Parathyroid adenoma (tissue), 2 donors: ENCODE data around the gene IFT43.

ENCODE experiments used
- H2AFZ ChIP-seq: fragments of 300-600 bp; sonication (generic); one replicate; pipeline ENCODE4 v1.7.0; 2017; ENCODE audit warnings: antibody characterized with exemption, mild to moderate bottlenecking
- H3K27ac ChIP-seq: fragments of 300-600 bp; sonication (generic); one replicate; pipeline ENCODE4 v1.7.0; 2017
- H3K27me3 ChIP-seq: fragments of 300-600 bp; sonication (generic); one replicate; pipeline ENCODE4 v1.7.0; 2017; ENCODE audit warnings: low read length; ENCODE audit not compliant: control insufficient read depth, insufficient read depth
- H3K36me3 ChIP-seq: fragments of 300-600 bp; sonication (generic); one replicate; pipeline ENCODE4 v1.7.0; 2017; ENCODE audit warnings: low read length; ENCODE audit not compliant: control insufficient read depth, insufficient read depth
- H3K4me1 ChIP-seq: fragments of 300-600 bp; sonication (generic); one replicate; pipeline ENCODE4 v1.7.0; 2017; ENCODE audit warnings: control low read depth
- H3K4me2 ChIP-seq: fragments of 300-600 bp; sonication (generic); one replicate; pipeline ENCODE4 v1.7.0; 2017; ENCODE audit warnings: low read length
- H3K4me3 ChIP-seq: fragments of 300-600 bp; sonication (generic); one replicate; pipeline ENCODE4 v1.7.0; 2017; ENCODE audit warnings: low read depth, low read length
- H3K79me2 ChIP-seq: fragments of 300-600 bp; sonication (generic); one replicate; pipeline ENCODE4 v1.7.0; 2017; ENCODE audit warnings: control low read depth
- H3K9ac ChIP-seq: fragments of 300-600 bp; sonication (generic); one replicate; pipeline ENCODE4 v1.7.0; 2017; ENCODE audit warnings: mild to moderate bottlenecking
- H3K9me3 ChIP-seq: fragments of 300-600 bp; sonication (generic); one replicate; pipeline ENCODE4 v1.7.0; 2017; ENCODE audit warnings: low read length; ENCODE audit not compliant: control insufficient read depth
- TF ChIP-seq, protein P1 (sequence below): fragments of 300-600 bp; sonication (generic); IDR thresholded peaks from one replicate; pipeline ENCODE4 v1.7.0; 2017; ENCODE audit warnings: antibody characterized with exemption, mild to moderate bottlenecking
- donor health status: primary hyperparathyroidism.

The IFT43 gene

DNA sequence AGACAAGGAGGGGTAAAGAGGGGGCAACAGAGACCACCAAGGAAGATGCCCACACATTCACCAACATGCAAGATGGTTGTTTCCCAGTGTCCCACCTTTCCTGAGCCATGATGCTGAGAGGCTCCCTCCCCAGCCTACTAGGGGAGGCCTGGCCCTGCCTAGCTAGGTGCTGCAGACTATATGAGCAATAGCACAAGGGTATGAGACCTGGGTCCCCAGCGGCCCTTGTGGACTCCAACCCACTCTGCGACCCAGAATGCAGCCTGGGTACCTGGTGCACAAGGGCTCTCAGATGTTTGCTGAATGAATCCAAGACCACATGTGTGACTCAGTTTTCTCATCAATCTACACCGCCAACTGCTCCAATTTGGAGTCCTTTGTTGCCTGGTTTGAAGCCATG, 17.7 kb upstream of the IFT43 start:
- no peak overlapping the region for H2AFZ ChIP-seq
- no peak overlapping the region for H3K4me3 ChIP-seq
- no peak overlapping the region for H3K9ac ChIP-seq
- H3K9me3 ChIP-seq: no peaks in the 10 kb centered on the region
- no peak overlapping the region for H3K4me2 ChIP-seq
- H3K27me3 ChIP-seq: no peaks in the 10 kb centered on the region
- no peak overlapping the region for H3K27ac ChIP-seq
- H3K36me3 ChIP-seq: no peaks in the 10 kb centered on the region
- H3K4me1 ChIP-seq: no peaks in the 10 kb centered on the region
- H3K79me2 ChIP-seq: peaks cover 2% of the 10 kb centered on the region
- TF ChIP-seq, protein P1, sequence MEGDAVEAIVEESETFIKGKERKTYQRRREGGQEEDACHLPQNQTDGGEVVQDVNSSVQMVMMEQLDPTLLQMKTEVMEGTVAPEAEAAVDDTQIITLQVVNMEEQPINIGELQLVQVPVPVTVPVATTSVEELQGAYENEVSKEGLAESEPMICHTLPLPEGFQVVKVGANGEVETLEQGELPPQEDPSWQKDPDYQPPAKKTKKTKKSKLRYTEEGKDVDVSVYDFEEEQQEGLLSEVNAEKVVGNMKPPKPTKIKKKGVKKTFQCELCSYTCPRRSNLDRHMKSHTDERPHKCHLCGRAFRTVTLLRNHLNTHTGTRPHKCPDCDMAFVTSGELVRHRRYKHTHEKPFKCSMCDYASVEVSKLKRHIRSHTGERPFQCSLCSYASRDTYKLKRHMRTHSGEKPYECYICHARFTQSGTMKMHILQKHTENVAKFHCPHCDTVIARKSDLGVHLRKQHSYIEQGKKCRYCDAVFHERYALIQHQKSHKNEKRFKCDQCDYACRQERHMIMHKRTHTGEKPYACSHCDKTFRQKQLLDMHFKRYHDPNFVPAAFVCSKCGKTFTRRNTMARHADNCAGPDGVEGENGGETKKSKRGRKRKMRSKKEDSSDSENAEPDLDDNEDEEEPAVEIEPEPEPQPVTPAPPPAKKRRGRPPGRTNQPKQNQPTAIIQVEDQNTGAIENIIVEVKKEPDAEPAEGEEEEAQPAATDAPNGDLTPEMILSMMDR: no peak

DNA sequence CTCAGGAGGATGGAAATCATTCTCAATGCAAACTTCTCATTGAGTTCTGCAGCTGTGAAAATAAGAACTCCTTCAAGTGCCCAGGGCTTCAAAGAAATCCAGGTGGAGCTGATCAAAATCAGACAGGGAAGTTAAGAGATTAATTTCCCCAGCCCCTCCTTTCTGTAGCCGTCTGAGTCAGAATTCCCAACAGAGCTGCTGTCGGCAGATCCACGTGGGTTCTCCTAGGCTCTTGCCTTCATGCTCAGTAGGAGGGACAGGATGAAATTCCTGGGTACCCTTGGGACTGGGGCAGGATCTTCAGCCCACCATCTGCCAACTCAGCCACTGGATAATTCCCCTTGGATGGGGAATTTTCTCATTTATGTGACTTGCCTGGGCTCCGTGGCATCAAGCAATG, 17.1 kb upstream of the IFT43 start:
- peaks cover 2% of the 10 kb centered on the region for H3K79me2 ChIP-seq
- no peak overlapping the region for H3K4me3 ChIP-seq
- H3K36me3 ChIP-seq: no peaks in the 10 kb centered on the region
- H3K27ac ChIP-seq: no peak overlapping the region
- no peaks in the 10 kb centered on the region for H3K4me1 ChIP-seq
- no peaks in the 10 kb centered on the region for H3K9me3 ChIP-seq
- H2AFZ ChIP-seq: no peak overlapping the region
- no peak overlapping the region for H3K9ac ChIP-seq
- no peak overlapping the region for H3K4me2 ChIP-seq
- H3K27me3 ChIP-seq: no peaks in the 10 kb centered on the region
- TF ChIP-seq, protein P1: no peak

DNA sequence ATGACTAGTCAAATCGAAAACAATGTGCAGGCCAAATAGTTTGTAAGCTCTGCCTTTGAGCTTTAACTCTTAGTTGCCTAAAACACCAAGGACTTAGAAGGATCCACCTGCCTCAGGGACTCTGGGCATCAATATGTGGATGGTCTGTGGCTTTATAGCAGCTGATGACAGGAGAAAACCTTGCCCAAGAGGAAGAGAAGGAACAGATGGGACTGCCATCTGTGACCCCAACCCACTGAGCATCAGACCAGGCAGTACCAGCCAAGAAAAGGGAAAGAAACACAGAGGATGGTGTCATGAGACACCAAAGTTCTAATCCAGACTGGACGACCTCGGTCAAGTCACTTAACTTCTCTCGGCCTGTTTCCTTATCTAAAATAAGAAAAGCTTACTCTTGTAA, 16.4 kb upstream of the IFT43 start:
- Histone ChIP-seq H3K4me2 (no peak overlapping the region), H3K9ac (no peak overlapping the region), H3K9me3 (no peaks in the 10 kb centered on the region), H3K27ac (no peak overlapping the region), H3K27me3 (no peaks in the 10 kb centered on the region), H3K79me2 (peaks cover 2% of the 10 kb centered on the region), H3K36me3 (no peaks in the 10 kb centered on the region), H3K4me1 (no peaks in the 10 kb centered on the region), H2AFZ (no peak overlapping the region), H3K4me3 (no peak overlapping the region)
- TF ChIP-seq, protein P1: no peak

DNA sequence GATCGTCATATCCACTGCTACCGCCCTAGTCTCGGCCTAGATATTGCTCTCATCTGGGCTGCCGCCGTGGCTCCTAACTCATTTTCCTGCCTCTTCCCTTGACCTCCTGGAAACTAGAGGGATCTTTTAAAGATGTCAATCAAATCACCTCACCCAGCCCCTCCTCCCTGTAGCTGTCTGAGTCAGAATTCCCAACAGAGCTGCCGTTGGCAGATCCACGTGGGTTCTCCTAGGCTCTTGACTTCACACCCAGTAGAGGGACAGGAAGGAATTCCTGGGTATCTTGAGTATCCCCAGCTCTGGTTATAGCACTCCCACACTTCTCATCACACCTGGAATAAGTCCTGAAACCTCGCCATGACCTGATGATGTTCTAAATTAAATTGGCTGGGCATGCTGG, 15.7 kb upstream of the IFT43 start:
- Histone ChIP-seq H3K9me3 (no peaks in the 10 kb centered on the region), H2AFZ (no peak overlapping the region), H3K4me2 (no peak overlapping the region), H3K4me3 (no peak overlapping the region), H3K27ac (no peak overlapping the region), H3K4me1 (no peaks in the 10 kb centered on the region), H3K36me3 (no peaks in the 10 kb centered on the region), H3K9ac (no peak overlapping the region), H3K27me3 (no peaks in the 10 kb centered on the region), H3K79me2 (peaks cover 2% of the 10 kb centered on the region)
- TF ChIP-seq, protein P1: no peak

DNA sequence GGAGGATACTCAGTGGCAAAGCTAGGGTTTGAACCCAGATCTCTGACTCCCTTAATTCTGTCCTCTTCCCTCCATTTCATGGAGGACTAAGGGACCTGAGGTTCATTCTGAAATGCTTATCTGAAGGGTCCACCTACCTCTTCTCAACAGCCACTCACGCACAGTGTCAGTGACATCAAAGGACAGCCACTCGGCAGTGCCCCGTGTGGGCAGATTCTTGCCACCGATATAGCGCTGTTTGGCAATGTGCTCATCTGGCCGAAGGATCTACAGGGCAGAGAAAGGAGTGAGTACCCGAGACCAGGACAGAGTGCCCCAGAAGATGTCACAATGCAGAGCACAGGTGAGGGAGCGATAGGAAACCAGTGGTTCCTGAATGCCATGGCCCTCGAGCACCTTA, 14.6 kb upstream of the IFT43 start:
- Histone ChIP-seq H3K79me2 (peaks cover 2% of the 10 kb centered on the region), H3K27ac (no peak overlapping the region), H3K36me3 (no peaks in the 10 kb centered on the region), H2AFZ (no peak overlapping the region), H3K9ac (no peak overlapping the region), H3K4me1 (no peaks in the 10 kb centered on the region), H3K9me3 (no peaks in the 10 kb centered on the region), H3K4me2 (no peak overlapping the region), H3K27me3 (no peaks in the 10 kb centered on the region), H3K4me3 (no peak overlapping the region)
- TF ChIP-seq, protein P1: no peak
